Measurements from ENCODE around the gene DOCK4.

DNA sequence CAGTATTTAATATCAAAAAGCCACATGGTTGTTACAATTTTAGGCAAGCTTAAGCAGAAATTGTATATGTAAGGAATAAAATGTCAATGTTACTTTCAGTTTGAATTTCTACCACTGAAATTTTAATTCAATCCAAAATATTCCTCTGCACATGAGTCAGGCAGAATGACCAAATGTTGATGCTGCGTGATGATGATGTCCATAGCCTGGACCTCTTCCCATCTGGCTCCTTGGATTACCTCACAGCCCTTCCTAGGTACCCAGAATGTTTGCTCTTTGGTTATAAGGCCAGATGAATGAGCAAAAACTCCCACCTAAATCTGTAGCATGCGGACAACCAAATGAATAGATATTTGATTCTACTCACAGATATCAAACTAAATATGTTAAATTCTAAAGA, 385.6 kb downstream of the DOCK4 start:
- no peak for TF ChIP-seq CTCF (IDR thresholded peaks at IDR 0.05)
- no peak for TF ChIP-seq SP1 (CRISPR knock-in tag; conservative IDR thresholded peaks at IDR 0.05)
